AG04450 (cell line): ENCODE results near the gene MCRIP2. TPM values are rescaled to one million over a fixed set of nuclear protein-coding genes. Genes with fewer than 3 reads are reported as not detected.

Experiments
- CTCF ChIA-PET: fragments of 300-600, 350-600 bp; formaldehyde crosslinking; extraction: SDS; loops from one replicate; lab custom pipeline; 2022; ENCODE audit warnings: antibody characterized with exemption, inconsistent platforms; lab: Charles Lee
- POLR2A ChIA-PET: fragments of 350-600 bp; formaldehyde crosslinking; extraction: SDS; loops from one replicate; lab custom pipeline; 2021; ENCODE audit warnings: antibody characterized with exemption, inconsistent platforms; lab: Yijun Ruan, JAX
- DNase-seq: peaks from one replicate; pipeline ENCODE4 v3.0.0-alpha.2; 2011; ENCODE audit warnings: low read depth, low spot score
- H3K27ac ChIP-seq: one replicate; pipeline ENCODE4 v1.5.1; 2012; ENCODE audit warnings: low read depth, low read length, control low read depth
- H3K27me3 ChIP-seq: one replicate; pipeline ENCODE4 v1.6.0; 2012; ENCODE audit warnings: low read length; ENCODE audit not compliant: control insufficient read depth, insufficient read depth
- H3K4me3 ChIP-seq: 2 replicates; pipeline ENCODE4 v1.5.1; 2011; ENCODE audit warnings: mild to moderate bottlenecking, low read depth, low read length, control low read depth
- H3K9me3 ChIP-seq: 2 replicates; pipeline ENCODE4 v1.5.1; 2012; ENCODE audit warnings: low read length; ENCODE audit not compliant: control insufficient read depth, insufficient read depth
- polyA plus RNA-seq: library from polyadenylated mRNA; depleted of rRNA; stranded (reverse); fragments of >200 nt; gene quantifications from 2 replicates; pipeline ENCODE4 v1.2.3, GENCODE V29; 2011
- TF ChIP-seq, protein P1 (sequence below): IDR thresholded peaks from 2 replicates; pipeline ENCODE4 v1.5.1; 2011; ENCODE audit warnings: low read depth, low read length, control low read depth, inconsistent platforms

The MCRIP2 gene
- polyA plus RNA-seq, 1 experiment, result 6.7 TPM

DNA sequence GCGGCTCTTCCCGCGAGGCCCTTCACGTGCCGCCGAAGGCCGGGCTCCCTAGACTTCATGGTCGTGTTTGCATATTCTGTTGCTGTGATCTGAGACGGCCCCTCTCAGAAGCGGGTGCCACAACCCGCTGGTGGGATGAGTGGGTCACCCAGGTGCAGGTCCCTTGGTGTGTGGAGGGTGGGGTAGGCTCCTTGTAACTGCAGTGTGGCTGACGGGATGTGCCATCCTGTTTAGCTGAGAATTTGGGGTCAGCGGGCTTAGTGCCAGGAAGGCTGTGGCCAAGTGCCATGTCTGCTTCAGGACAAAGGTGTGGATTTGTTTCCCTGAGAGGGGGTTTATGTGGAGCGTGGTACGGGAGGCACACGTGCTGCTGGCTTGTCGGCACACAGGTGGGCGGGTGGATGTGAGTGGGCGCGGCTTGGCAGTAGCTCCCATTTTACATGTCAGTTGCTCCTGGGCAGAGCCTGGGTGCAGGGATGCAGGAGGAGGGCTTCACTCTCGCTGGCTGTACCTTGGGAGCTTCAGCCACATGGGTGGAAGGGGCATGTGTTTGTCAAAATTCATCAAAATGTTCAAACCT lies 20.0 kb upstream of the MCRIP2 start:
- POLR2A ChIA-PET, result interaction anchor here (0.6 kb wide), 1 partner anchor 12 kb away, joined by 4 read pairs; no protein-coding TSS in a partner anchor
- DNase-seq, result no peak
- Histone ChIP-seq H3K27me3 (no peaks in the 10 kb centered on the region), H3K4me3 (no peak overlapping the region; the same call in 1 of the 2 replicates), H3K9me3 (peaks cover 10% of the 10 kb centered on the region; the same call in 1 of the 2 replicates), H3K27ac (peak overlapping the region; percentile 61)
- TF ChIP-seq, protein P1, sequence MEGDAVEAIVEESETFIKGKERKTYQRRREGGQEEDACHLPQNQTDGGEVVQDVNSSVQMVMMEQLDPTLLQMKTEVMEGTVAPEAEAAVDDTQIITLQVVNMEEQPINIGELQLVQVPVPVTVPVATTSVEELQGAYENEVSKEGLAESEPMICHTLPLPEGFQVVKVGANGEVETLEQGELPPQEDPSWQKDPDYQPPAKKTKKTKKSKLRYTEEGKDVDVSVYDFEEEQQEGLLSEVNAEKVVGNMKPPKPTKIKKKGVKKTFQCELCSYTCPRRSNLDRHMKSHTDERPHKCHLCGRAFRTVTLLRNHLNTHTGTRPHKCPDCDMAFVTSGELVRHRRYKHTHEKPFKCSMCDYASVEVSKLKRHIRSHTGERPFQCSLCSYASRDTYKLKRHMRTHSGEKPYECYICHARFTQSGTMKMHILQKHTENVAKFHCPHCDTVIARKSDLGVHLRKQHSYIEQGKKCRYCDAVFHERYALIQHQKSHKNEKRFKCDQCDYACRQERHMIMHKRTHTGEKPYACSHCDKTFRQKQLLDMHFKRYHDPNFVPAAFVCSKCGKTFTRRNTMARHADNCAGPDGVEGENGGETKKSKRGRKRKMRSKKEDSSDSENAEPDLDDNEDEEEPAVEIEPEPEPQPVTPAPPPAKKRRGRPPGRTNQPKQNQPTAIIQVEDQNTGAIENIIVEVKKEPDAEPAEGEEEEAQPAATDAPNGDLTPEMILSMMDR, result no peak
- CTCF ChIA-PET, result no interaction called here

DNA sequence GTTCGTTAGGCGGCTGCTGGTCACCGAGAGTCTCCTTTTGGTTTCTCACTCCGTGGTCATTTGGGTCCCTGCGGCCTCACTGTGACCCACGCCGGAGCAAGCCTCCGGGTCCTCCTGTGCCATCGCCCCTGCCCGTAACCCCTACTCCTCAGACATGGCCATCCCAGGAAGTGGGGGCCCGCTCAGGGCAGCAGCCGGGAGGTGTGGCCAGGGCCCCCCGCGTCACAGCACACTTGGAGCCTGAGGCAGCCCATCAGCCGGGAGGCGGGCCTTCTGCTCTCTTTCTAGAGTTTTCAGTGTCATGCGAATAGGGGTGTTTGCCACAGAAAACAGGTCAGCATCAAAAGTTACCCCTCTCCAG lies 18.7 kb upstream of the MCRIP2 start:
- H3K9me3 ChIP-seq, result peaks cover 18% of the 10 kb centered on the region; the same call in 1 of the 2 replicates
- ChIA-PET CTCF (no interaction called here), POLR2A (no interaction called here)
- TF ChIP-seq, protein P1, result no peak
- H3K27me3 ChIP-seq, result no peaks in the 10 kb centered on the region
- DNase-seq, result no peak
- no peak overlapping the region for H3K27ac ChIP-seq
- no peak overlapping the region for H3K4me3 ChIP-seq

DNA sequence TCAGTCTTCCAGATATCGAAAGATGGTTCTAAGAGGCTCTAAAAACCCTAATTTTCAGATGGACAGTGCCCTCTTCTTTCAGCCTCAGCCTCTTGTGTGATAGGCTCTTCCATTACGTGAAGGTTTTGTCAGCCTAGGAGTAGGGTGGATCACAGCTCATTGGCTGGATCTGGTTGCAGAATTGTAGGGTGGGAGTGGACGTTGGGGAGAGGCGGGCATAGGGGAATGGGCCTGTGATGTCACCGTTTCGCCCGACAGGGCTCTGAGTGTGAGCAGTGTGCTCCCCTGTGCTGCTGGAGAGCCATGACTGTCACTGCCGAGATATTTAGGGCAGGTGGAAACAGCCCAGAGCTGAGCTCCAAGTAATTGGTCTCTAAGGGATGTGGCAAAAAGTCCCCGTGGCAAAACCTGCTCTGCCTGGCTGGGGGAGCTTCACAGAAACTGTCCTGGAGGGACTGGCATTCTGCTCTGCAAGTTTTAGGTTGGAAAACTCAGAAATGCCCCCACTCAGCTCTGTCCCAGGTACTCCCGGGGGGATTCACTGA lies 17.0 kb upstream of the MCRIP2 start:
- POLR2A ChIA-PET, result no interaction called here

DNA sequence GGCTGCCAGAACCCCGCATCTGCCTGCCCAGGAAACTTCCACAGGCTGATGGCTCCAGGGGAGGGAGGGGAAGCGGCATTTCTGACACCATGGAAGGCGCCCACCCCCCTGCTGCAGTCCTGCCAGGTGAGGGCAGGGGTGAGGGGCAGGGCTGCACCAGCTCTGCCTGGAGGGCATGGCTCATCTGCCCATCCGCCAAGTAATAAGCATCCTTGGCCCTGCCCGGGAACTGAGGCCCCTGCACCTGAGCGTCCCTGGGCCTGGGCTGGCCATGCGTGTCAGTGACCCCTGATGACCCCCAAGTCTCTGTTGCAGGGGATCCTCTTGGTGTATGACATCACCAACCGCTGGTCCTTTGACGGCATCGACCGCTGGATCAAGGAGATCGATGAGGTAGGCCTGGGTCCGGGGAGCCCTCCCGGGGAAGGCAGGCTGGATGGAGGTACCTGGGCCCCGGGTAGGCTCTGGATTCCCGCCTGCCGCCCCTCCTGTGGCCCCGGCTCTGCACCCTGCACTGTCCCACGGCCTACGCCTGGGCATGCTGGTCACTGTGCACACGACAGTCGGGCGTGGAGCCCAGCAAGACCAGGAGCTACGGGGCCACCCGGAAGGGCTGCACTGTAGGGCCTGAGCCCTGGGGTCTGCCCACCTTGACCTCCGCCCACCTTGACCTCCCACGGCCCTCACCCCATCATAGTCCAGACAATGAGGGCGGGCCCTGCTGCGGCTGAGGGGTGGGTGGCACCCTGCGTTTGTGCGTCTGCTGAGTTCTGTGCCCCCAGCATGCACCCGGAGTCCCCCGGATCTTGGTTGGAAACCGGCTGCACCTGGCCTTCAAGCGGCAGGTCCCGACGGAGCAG lies 16.3 kb upstream of the MCRIP2 start:
- TF ChIP-seq, protein P1, result no peak
- Histone ChIP-seq H3K27me3 (no peaks in the 10 kb centered on the region), H3K4me3 (no peak overlapping the region), H3K9me3 (peaks cover 20% of the 10 kb centered on the region; the same call in 1 of the 2 replicates), H3K27ac (no peak overlapping the region)
- ChIA-PET POLR2A (no interaction called here), CTCF (no interaction called here)
- no peak for DNase-seq

More for the DNA sequence above, 17.0 kb upstream of the MCRIP2 start:
- Histone ChIP-seq H3K4me3 (no peak overlapping the region), H3K27ac (no peak overlapping the region), H3K9me3 (peaks cover 20% of the 10 kb centered on the region; the same call in 1 of the 2 replicates), H3K27me3 (no peaks in the 10 kb centered on the region)
- TF ChIP-seq, protein P1, result no peak
- DNase-seq, result no peak
- CTCF ChIA-PET, result no interaction called here
